ENCODE results near the gene CRELD2. TPM values are rescaled to one million over a fixed set of nuclear protein-coding genes. Genes with fewer than 3 reads are reported as not detected.

Gene CRELD2
- total and polyA plus RNA-seq, 2 of the 4 experiments (the other 2 are of a cell fraction): 36.2 to 70.7 TPM

GRCh38 chr22:49869845-49870712 lies 48.4 kb upstream of the CRELD2 start:
- Histone ChIP-seq H2BK20ac (ENCODE audit: low read depth, low read length) (no peak overlapping the region), H3K27ac (ENCODE audit: insufficient read depth, low read length) (no peak overlapping the region), H2BK120ac (ENCODE audit: low read depth, low read length) (no peak overlapping the region), H3K14ac (replicated peaks; ENCODE audit: low read depth, low read length) (no peak overlapping the region), H3K27me3 (ENCODE audit: control insufficient read depth, insufficient read depth, low read length) (no peaks in the 10 kb centered on the region), H4K20me1 (ENCODE audit: insufficient read depth, low read length) (peaks cover 60% of the 10 kb centered on the region), H3K4me1 (ENCODE audit: control insufficient read depth, insufficient read depth, low read length) (no peaks in the 10 kb centered on the region), H3K9ac (ENCODE audit: low read depth, low read length) (no peak overlapping the region), H2AFZ (replicated peaks; ENCODE audit: low read length, poor library complexity) (no peak overlapping the region), H3K4ac (ENCODE audit: low read depth, low read length) (no peak overlapping the region), H3K79me1 (ENCODE audit: low read depth in 1 of 2, low read length in 2 of 2) (peaks cover 23 to 65% of the 10 kb centered on the region in 2 experiments), H2AK5ac (ENCODE audit: low read depth, low read length) (no peak overlapping the region), H2AK9ac (replicated peaks; ENCODE audit: low read depth, low read length, poor library complexity) (no peak overlapping the region), H3K9me3 (ENCODE audit: control insufficient read depth, insufficient read depth, low read length) (peaks cover 27% of the 10 kb centered on the region), H3K4me3 (ENCODE audit: insufficient read depth, low read depth, low read length) (no peak overlapping the region), H3K4me2 (ENCODE audit: low read depth, low read length) (no peak overlapping the region), H3K23ac (ENCODE audit: low read depth, low read length) (no peak overlapping the region), H3K9me1 (ENCODE audit: insufficient read depth, low read length) (0 out of 2 replicates have a peak, but pooled peaks cover 5% of the 10 kb centered on the region), H3K36me3 (ENCODE audit: control insufficient read depth, insufficient read depth, low read length) (peaks cover 20% of the 10 kb centered on the region), H2BK15ac (ENCODE audit: low read depth, low read length) (no peak overlapping the region), H4K91ac (ENCODE audit: insufficient read depth, low read depth, low read length) (no peak overlapping the region), H4K5ac (ENCODE audit: low read depth, low read length) (no peak overlapping the region), H3K56ac (ENCODE audit: extremely low read depth, insufficient read depth, low read length) (no peak overlapping the region), H4K8ac (ENCODE audit: low read depth in 2 of 2, low read length in 2 of 2) (no peak overlapping the region), H3K18ac (ENCODE audit: low read depth, low read length) (no peak overlapping the region), H2BK5ac (ENCODE audit: low read depth, low read length, poor library complexity, severe bottlenecking) (no peak overlapping the region)
- BruUV-seq (replicated peaks): no TSS peak
- CTCF ChIA-PET: interaction anchor here (0.6 kb wide), 1 partner anchor 467 kb away, joined by 3 read pairs; no protein-coding TSS in a partner anchor
- ATAC-seq (ENCODE audit: low read depth) (no peak), DNase-seq (no peak)
- POLR2A ChIA-PET (ENCODE audit: unreplicated experiment): no interaction called here
- WGBS, 2 experiments (ENCODE audit: extremely low coverage in 2 of 2, insufficient read length in 1 of 2): 100% methylated on average over 1 of the region's 14 CpGs; no CpG with 5 or more reads in 1 of the 2 experiments
- TF ChIP-seq MAFK (IDR thresholded peaks at IDR 0.05; ENCODE audit: low read depth, low read length) (no peak), POLR2A (IDR thresholded peaks at IDR 0.05; ENCODE audit: low read depth, low read length) (no peak), CTCF (conservative IDR thresholded peaks at IDR 0.05; ENCODE audit: low read depth, low read length) (no peak), RCOR1 (IDR thresholded peaks at IDR 0.05; ENCODE audit: insufficient replicate concordance, low read length) (no peak), NFE2L2 (IDR thresholded peaks at IDR 0.05; ENCODE audit: low read depth, low read length) (no peak), CHD1 (IDR thresholded peaks at IDR 0.05; ENCODE audit: low read depth, low read length) (no peak), RFX5 (IDR thresholded peaks at IDR 0.05; ENCODE audit: low read depth, low read length) (no peak), MAZ (IDR thresholded peaks at IDR 0.05; ENCODE audit: borderline replicate concordance, low read depth, low read length) (no peak), CEBPB (IDR thresholded peaks at IDR 0.05; ENCODE audit: low read depth, low read length) (no peak)
- intact Hi-C loops (cut with micrococcal nuclease) (no loop called here), in situ Hi-C loops (cut with MboI; ENCODE audit: low sequenced_read_pairs) (loop anchor here (10.0 kb wide), 1 partner anchor 45 kb away; the partner anchor contains the start of genes ALG12 and CRELD2), dilution Hi-C loops (cut with HindIII; ENCODE audit: low sequenced_read_pairs, unreplicated experiment) (no loop called here)

Data from IMR-90 (cell line).